Measurements from ENCODE around the gene GABBR2.

GABBR2 gene

GRCh38 chr9:98569491-98569890 is 139.2 kb downstream of the GABBR2 start:
- Histone ChIP-seq H3K9me3 (ENCODE audit: insufficient read depth, low read length) (no peaks in the 10 kb centered on the region), H3K27me3 (ENCODE audit: low read depth, low read length) (no peaks in the 10 kb centered on the region; the same call in 1 of the 2 replicates), H3K4me1 (ENCODE audit: low read length) (no peaks in the 10 kb centered on the region), H3K27ac (ENCODE audit: low read length) (no peak overlapping the region), H3K9ac (ENCODE audit: low read length) (no peak overlapping the region), H2AFZ (ENCODE audit: low read depth, low read length) (no peak overlapping the region), H3K79me2 (ENCODE audit: low read length) (no peaks in the 10 kb centered on the region), H4K20me1 (ENCODE audit: insufficient read depth, low read length) (no peaks in the 10 kb centered on the region), H3K4me3 (ENCODE audit: low read length) (no peak overlapping the region), H3K36me3 (replicated peaks; ENCODE audit: low read depth, low read length) (no peaks in the 10 kb centered on the region), H3K4me2 (ENCODE audit: low read length) (no peak overlapping the region)
- no peak for TF ChIP-seq EZH2phosphoT487 (IDR thresholded peaks at IDR 0.05; ENCODE audit: low read depth)
- TF ChIP-seq CTCF (IDR thresholded peaks at IDR 0.05; ENCODE audit: low read depth, low read length), result no peak

- Histone ChIP-seq H3K27me3 (ENCODE audit: low read depth, low read length) (no peaks in the 10 kb centered on the region; the same call in 1 of the 2 replicates), H3K27ac (ENCODE audit: low read length) (no peak overlapping the region), H3K9ac (ENCODE audit: low read length) (no peak overlapping the region), H3K4me2 (ENCODE audit: low read length) (no peak overlapping the region), H2AFZ (ENCODE audit: low read depth, low read length) (no peak overlapping the region), H3K36me3 (replicated peaks; ENCODE audit: low read depth, low read length) (no peaks in the 10 kb centered on the region), H3K4me3 (ENCODE audit: low read length) (no peak overlapping the region), H3K9me3 (ENCODE audit: insufficient read depth, low read length) (no peaks in the 10 kb centered on the region), H3K4me1 (ENCODE audit: low read length) (no peaks in the 10 kb centered on the region), H4K20me1 (ENCODE audit: insufficient read depth, low read length) (no peaks in the 10 kb centered on the region), H3K79me2 (ENCODE audit: low read length) (no peaks in the 10 kb centered on the region)
- no peak for TF ChIP-seq CTCF (IDR thresholded peaks at IDR 0.05; ENCODE audit: low read depth, low read length)
Observed at GRCh38 chr9:98568909-98569469, 139.7 kb downstream of the GABBR2 start.

DNA sequence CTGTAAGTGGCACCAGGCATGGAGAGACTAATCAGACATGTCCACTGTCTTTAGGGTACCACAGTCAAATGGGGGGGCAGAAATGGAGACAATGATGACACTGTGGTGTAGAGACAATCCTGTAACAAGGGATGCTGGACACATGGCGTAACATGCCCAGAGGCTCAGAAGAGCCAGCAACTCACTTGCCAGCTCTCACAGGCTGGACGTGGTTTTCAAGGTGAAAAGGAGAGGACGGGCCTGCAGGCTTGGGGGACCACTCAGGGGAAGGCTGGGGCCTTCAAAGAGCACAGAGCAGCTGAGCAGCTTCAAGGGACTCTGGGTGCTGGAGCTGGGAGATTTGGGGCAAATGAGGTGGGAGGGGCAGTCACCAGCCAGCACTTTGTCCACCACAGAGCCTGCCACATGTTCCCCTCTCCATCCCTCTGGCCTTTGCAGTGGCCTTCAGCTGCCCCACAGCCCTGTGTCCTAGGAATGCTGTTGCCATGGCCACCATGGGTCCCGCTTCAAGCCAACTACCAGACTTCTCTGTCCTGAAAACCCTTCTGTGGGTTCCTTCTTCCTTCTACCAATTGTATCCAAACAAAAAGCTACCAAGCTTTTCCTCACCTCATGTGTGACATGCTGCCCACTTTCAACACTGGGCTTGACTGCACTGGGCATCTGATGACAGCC is 140.4 kb downstream of the GABBR2 start:
- H3K4me3 ChIP-seq (ENCODE audit: low read length), result no peak overlapping the region
- H3K4me2 ChIP-seq (ENCODE audit: low read length), result no peak overlapping the region
- no peaks in the 10 kb centered on the region for H3K36me3 ChIP-seq (replicated peaks; ENCODE audit: low read depth, low read length)
- no peak for TF ChIP-seq CTCF (IDR thresholded peaks at IDR 0.05; ENCODE audit: low read depth, low read length)
- TF ChIP-seq EZH2phosphoT487 (IDR thresholded peaks at IDR 0.05; ENCODE audit: low read depth), result no peak
- no peaks in the 10 kb centered on the region for H3K79me2 ChIP-seq (ENCODE audit: low read length)
- H4K20me1 ChIP-seq (ENCODE audit: insufficient read depth, low read length), result no peaks in the 10 kb centered on the region
- H3K27me3 ChIP-seq (ENCODE audit: low read depth, low read length), result no peaks in the 10 kb centered on the region; the same call in 1 of the 2 replicates
- no peak overlapping the region for H3K27ac ChIP-seq (ENCODE audit: low read length)
- no peaks in the 10 kb centered on the region for H3K9me3 ChIP-seq (ENCODE audit: insufficient read depth, low read length)
- H3K4me1 ChIP-seq (ENCODE audit: low read length), result no peaks in the 10 kb centered on the region
- no peak overlapping the region for H3K9ac ChIP-seq (ENCODE audit: low read length)
- H2AFZ ChIP-seq (ENCODE audit: low read depth, low read length), result no peak overlapping the region

GRCh38 chr9:98567540-98568233 is 141.0 kb downstream of the GABBR2 start:
- TF ChIP-seq CTCF (IDR thresholded peaks at IDR 0.05; ENCODE audit: low read depth, low read length), result no peak
- TF ChIP-seq EZH2phosphoT487 (IDR thresholded peaks at IDR 0.05; ENCODE audit: low read depth), result no peak
- Histone ChIP-seq H3K4me2 (ENCODE audit: low read length) (no peak overlapping the region), H3K9ac (ENCODE audit: low read length) (no peak overlapping the region), H3K36me3 (replicated peaks; ENCODE audit: low read depth, low read length) (no peaks in the 10 kb centered on the region), H3K4me3 (ENCODE audit: low read length) (no peak overlapping the region), H3K27ac (ENCODE audit: low read length) (no peak overlapping the region), H4K20me1 (ENCODE audit: insufficient read depth, low read length) (no peaks in the 10 kb centered on the region), H3K9me3 (ENCODE audit: insufficient read depth, low read length) (no peaks in the 10 kb centered on the region), H3K27me3 (ENCODE audit: low read depth, low read length) (no peaks in the 10 kb centered on the region; the same call in 1 of the 2 replicates), H3K79me2 (ENCODE audit: low read length) (no peaks in the 10 kb centered on the region), H2AFZ (ENCODE audit: low read depth, low read length) (no peak overlapping the region), H3K4me1 (ENCODE audit: low read length) (no peaks in the 10 kb centered on the region)

Measured in OCI-LY3 (cell line).